HG03571 (cell line): Measurements from ENCODE around the gene OR6K2.
"Not testable (repeated sequence)": the region's sequence is repeated elsewhere in the genome, so short reads cannot be mapped to it uniquely, and the experiment has no call there.

Source experiments
- ATAC-seq: cut with Tn5 transposase; IDR thresholded peaks from one replicate; pipeline ENCODE4 v1.9.1; 2021; ENCODE audit not compliant: unreplicated experiment

Gene OR6K2, protein sequence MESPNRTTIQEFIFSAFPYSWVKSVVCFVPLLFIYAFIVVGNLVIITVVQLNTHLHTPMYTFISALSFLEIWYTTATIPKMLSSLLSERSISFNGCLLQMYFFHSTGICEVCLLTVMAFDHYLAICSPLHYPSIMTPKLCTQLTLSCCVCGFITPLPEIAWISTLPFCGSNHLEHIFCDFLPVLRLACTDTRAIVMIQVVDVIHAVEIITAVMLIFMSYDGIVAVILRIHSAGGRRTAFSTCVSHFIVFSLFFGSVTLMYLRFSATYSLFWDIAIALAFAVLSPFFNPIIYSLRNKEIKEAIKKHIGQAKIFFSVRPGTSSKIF

GRCh38 chr1:158700552-158700951 is at the start of gene OR6K2:
TSS of gene OR6K2 (minus strand) at chr1:158700652. CDS start at chr1:158700652, 0 bp downstream.
- no peak for ATAC-seq

DNA sequence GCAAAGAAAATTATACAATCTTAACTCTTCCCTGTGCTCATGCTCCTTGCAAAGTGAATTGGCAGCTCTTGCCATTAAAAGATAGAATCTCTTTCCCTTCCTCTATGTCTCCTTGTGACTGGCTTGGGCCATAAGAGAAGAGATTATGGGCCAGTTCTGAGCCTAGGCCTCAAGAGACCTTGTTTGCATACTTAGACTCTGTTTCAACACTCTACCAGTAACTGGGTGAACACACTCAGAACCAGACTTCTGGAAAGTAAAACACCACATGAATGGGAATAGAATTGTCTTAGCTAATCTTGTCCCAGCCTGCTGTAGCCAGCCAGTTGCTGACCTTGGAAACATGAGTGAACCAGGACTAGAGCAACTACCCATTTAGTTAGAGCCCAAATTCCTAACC is 35.4 kb upstream of the OR6K2 start:
- ATAC-seq = no peak

- ATAC-seq = no peak
These were observed 32.1 kb upstream of the OR6K2 start for GRCh38 chr1:158732524-158732923.

- ATAC-seq = no peak
These were observed 31.3 kb upstream of the OR6K2 start for GRCh38 chr1:158731707-158732106.

GRCh38 chr1:158730453-158730852 is 30.0 kb upstream of the OR6K2 start:
- ATAC-seq = no peak

GRCh38 chr1:158728510-158729225 is 28.2 kb upstream of the OR6K2 start:
- no peak for ATAC-seq

DNA sequence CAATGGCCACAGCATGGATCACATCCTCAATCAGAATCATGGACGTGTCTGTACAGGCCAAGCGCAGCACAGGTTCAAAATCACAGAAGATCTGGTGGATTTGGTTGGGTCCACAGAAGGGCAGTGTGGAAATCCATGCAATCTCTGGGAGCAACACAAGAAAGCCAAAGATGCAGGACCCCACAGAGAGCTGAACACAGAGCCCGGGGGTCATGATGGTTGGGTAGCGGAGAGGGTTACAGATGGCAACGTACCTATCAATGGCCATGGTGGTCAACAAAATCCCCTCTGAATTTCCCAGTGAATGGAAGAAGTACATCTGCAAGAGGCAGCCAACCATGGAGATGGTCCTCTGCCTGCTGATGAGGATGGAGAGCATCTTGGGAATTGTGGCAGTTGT is 24.0 kb upstream of the OR6K2 start:
- no peak for ATAC-seq

DNA sequence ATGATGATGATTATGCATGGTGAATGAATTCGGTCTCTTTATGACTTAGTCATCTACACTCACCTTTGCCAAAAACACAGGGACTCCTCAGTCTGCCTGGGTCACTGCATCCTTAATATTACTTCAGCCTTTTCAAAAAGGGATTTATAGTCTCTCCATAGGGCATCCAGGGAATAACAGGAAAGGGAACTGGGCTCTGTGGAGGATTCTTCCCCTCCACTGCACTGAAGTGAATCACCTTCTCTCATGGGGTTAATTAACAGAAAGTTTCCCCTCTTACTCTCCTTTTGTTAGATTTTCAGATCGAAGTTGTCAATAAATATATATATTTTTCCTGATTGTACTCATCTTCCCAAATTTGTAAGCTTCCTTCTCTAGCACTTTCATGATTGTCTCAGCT is 20.2 kb upstream of the OR6K2 start, which contains the start of gene OR6K3:
Gene OR6K3 (minus strand): TSS at position 101 of the 400 bp plus-strand sequence. CDS start 2,605 bp downstream, outside the sequence.
- no peak for ATAC-seq

DNA sequence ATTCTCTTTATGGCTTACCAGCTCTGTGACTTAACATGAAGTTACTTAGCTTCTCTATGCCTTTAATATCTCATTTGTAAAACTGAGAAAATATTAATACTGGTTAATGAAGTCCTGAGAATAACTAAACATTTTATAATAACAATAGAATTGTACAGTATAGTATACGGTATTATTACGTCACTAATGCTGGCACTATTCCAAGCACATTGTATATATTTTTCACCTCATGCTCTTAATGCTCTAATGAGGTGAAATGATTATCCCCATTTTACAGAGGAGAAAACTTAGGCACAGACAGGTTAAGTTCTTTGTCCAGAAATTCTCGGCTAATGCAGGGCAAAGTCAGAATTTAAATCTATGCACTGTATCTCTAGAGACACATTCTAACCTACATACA is 19.2 kb upstream of the OR6K2 start:
- no peak for ATAC-seq

- ATAC-seq = no peak
These were observed 16.9 kb upstream of the OR6K2 start for GRCh38 chr1:158717344-158717743.

- peak; percentile 54 for ATAC-seq
These were observed 15.9 kb upstream of the OR6K2 start for GRCh38 chr1:158716335-158716734.

DNA sequence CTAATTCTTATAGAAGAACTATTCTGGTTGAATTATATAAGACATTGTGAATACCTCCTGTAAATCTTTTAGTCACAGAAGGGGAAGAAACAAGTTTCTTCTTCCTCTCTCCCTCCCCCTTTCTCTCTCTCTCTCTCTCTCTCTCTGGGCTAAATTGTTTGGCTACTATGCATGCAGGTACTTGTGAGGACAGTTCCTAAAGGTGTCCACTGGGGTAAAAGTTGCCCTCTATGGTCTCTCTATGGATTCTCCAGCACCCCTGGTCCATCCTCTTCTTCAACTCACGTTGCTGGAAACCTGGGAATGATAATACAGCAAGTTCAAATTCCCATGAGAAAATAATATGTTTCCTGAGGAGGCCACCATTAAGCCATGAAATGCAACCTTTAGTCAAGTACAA is 14.3 kb upstream of the OR6K2 start:
- ATAC-seq = no peak

DNA sequence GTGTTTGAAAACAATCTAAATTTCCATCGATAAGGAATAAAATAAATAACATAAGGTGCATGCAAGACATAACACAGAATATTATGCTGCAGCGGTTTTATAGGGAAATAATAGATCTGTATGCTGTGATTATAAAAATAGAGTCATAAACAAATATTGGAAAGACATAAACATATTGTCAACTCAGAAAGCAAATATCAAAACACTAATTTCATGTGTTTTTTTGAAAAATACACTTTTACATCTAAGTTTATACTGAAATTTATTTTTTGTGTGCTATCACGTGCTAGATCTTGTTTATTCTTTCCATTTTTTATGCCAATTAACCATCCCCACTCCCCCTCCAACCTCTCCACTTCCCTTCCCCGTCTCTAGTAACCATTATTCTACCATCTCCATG is 10.6 kb upstream of the OR6K2 start:
- ATAC-seq = no peak

- ATAC-seq = no peak
These were observed 5.6 kb upstream of the OR6K2 start for GRCh38 chr1:158706096-158706495.

- ATAC-seq = no peak
These were observed 5.9 kb downstream of the OR6K2 start for GRCh38 chr1:158694596-158694995.

- ATAC-seq = no peak
These were observed 8.1 kb downstream of the OR6K2 start for GRCh38 chr1:158692356-158692755.

GRCh38 chr1:158691907-158692306 is 8.5 kb downstream of the OR6K2 start:
- no peak for ATAC-seq

DNA sequence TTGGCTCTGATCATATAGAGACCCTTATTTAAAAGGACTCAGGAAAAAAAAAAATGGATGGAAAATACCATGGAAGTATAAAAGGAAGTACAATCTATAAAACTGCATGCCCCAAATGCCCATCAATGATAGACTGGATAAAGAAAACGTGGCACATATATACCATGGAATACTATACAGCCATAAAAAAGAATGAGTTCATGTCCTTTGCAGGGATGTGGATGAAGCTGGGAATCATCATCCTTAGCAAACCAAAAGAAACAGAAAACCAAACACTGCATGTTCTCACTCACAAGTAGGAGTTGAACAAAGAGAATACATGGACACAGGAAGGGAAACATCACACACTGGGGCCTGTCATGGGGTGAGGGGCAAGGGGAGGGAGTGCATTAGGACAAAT is 9.3 kb downstream of the OR6K2 start:
- not testable (repeated sequence) for ATAC-seq

DNA sequence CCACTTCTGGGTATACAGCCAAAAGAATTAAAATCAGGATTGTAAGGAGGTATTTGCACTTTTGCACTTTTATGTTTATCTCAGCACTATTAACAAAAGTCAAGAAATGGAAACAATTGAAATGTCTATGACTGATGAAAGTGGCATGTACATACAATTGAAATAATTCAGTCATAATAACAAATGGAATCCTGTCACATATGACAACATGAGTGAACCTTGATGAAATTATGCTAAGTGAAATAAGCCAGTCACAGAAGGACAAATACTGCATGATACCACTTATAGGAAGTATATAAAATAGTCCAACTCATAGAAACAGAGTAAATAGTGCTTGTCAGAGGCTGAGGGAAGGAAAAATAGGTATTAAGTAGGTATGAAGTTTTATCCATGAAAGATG is 10.6 kb downstream of the OR6K2 start:
- ATAC-seq = no peak

DNA sequence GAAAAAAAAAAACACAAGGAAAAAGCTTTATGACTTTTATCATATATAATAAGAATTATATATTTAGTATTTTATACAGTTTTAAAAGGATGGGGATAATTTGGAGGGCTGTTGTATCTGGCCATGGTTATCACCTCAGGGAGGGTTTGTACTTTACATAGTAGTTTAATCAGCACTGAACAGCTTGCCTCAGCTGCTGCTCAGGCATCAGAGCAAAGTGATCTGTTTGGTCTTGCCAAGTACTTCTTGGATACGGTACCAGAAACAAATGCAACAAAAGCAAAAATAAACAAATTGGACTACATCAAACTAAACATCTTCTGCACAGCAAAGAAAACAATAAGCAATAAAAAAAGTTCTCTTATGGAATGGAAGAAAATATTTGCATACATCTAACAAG is 11.3 kb downstream of the OR6K2 start:
- no peak for ATAC-seq

DNA sequence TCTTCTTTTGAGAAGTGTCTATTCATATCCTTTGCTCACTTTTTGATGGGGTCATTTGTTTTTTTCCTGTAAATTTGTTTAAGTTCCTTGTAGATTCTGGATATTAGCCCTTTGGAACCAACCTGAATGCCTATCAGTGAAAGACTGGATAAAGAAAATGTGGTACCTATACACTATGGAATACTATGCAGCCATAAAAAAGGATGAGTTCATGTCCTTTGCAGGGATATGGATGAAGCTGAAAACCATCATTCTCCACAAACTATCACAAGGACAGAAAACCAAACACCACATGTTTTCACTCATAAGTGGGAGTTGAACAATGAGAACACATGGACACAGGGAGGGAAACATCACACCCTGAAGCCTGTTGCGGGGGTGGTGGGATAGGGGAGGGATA is 12.1 kb downstream of the OR6K2 start:
- not testable (repeated sequence) for ATAC-seq

DNA sequence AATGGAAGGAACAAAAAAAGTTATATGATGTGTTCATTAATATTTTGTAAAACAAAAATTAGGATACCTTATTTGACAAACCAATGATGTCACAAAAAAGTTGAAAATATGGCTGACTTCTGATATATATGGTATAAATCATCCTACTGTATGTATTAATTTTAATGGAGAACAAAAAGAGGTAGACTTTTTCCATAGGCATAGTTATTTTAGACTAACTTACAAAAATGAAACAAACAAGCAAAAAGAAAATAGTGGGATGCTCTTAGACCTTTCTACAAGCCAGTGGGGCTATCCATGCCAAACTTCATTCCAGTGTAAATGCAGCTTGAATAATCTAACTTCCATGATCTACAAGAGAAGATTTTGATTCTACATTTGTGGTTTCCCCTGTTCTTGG is 13.4 kb downstream of the OR6K2 start:
- ATAC-seq = no peak
